NOMO-1 (cell line): Measurements from ENCODE around the gene BLID.

ENCODE experiments used
- DNase-seq, 2 experiments: peaks; one replicate each; lab custom pipeline; 2025; ENCODE audit not compliant: unreplicated experiment in 2 of 2; lab: John Stamatoyannopoulos, UW

BLID gene

GRCh38 chr11:122141725-122142124, 25.7 kb upstream of the BLID start:
- DNase-seq, result no peak

GRCh38 chr11:122140500-122140899, 24.5 kb upstream of the BLID start:
- no peak for DNase-seq

- no peak for DNase-seq
These were observed 23.5 kb upstream of the BLID start for GRCh38 chr11:122139595-122139866.

GRCh38 chr11:122138744-122139594, 23.0 kb upstream of the BLID start:
- DNase-seq, result no peak

GRCh38 chr11:122137078-122137793, 21.2 kb upstream of the BLID start:
- no peak for DNase-seq

- no peak for DNase-seq
These were observed 15.1 kb upstream of the BLID start for GRCh38 chr11:122131126-122131525.

- DNase-seq, result no peak
These were observed 12.1 kb upstream of the BLID start for GRCh38 chr11:122128146-122128545.

- DNase-seq, result no peak
These were observed 11.0 kb upstream of the BLID start for GRCh38 chr11:122127020-122127419.

- no peak for DNase-seq
These were observed 10.1 kb upstream of the BLID start for GRCh38 chr11:122126024-122126688.

- DNase-seq, result no peak
These were observed 7.4 kb upstream of the BLID start for GRCh38 chr11:122123263-122123929.

GRCh38 chr11:122122179-122122578, 6.2 kb upstream of the BLID start:
- DNase-seq, result no peak

GRCh38 chr11:122120096-122120495, 4.1 kb upstream of the BLID start:
- no peak for DNase-seq

GRCh38 chr11:122116591-122116990, 576 bp upstream of the BLID start:
- no peak for DNase-seq

GRCh38 chr11:122114976-122115375, 1.0 kb downstream of the BLID start:
- DNase-seq, result no peak

- DNase-seq, result no peak
These were observed 1.9 kb downstream of the BLID start for GRCh38 chr11:122113836-122114825.

GRCh38 chr11:122112470-122113365, 3.3 kb downstream of the BLID start:
- no peak for DNase-seq

GRCh38 chr11:122109932-122110331, 6.1 kb downstream of the BLID start:
- no peak for DNase-seq

GRCh38 chr11:122108828-122109227, 7.2 kb downstream of the BLID start:
- no peak for DNase-seq

GRCh38 chr11:122108192-122108799, 7.7 kb downstream of the BLID start:
- peak in 1 of 2 experiments; percentile 20 for DNase-seq
